NCI-H146 (cell line): ENCODE results near the gene ARFGEF3.
"Not testable (repeated sequence)": the region's sequence is repeated elsewhere in the genome, so short reads cannot be mapped to it uniquely, and the experiment has no call there.

Source experiments
- DNase-seq: peaks from one replicate; lab custom pipeline; 2025; lab: John Stamatoyannopoulos, UW

The ARFGEF3 gene

DNA sequence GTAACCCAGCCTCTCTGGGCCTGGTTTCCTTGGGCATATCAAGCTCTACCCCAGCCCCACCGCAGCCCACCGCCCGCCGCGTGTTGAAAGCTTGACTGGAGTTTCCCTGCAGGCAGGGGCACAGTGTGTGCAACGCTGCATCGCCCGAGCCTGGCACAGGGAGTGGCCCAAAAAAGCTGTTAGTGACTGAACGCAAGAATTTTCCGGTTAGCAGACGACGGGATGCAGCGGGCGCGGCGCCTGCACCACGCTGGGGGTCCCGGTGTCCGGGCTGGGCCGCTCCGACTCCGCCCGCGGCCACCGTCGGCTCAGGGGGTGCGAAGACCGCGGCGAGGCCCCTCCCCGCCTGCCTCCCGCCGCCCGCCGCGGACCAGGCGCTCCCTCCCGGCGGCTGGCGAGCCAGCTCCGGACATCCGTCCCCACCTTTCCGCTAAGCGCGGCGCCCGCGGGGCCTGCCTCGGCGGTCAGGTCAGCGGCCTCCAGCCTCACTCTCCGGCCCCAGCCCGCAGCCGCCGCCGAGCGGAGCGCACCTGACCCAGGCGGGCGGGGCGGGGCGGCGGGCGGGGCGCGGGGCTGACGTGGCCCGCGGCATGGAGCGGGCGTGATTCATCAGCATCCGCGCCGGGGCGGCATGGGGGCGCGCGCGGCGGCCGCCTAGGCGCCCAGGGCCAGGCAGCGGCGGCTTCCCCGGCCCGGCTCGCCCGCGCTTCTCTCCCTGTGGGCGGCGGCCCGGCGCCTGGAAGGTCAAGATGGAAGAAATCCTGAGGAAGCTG, at the start of gene ARFGEF3:
Gene ARFGEF3, plus strand, starts transcription at position 602 of the 773 bp plus-strand sequence. Its CDS starts 148 bp downstream, at position 750.
- DNase-seq: peak; percentile 93

DNA sequence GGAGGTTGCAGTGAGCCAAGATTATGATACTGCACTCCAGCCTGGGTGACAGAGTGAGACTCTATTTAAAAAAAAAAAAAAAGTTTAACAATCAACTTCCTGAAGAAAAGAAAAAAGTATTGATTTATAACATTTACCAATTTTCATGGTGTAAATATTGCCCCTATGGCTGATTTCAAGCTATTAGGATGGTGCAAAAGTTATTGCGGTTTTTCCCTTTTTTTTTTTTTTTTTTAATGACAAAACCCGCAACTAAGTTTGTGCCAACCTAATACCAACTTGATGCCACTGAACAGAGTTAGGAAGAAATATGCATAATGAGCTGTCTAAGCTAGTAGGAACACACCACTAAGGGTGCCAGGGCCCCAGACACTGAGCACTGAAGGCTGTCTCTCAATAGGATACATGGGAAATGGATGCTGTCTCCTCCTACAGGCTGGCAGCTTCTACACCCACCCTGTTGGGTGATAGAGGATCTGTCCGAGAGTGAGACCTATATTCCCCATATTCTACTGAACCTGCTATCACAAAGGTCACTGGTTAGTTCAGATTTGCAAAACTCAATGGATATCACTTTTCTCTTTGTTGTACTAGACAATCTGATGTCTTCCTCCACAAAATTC, 48.0 kb upstream of the ARFGEF3 start:
- DNase-seq: no peak

DNA sequence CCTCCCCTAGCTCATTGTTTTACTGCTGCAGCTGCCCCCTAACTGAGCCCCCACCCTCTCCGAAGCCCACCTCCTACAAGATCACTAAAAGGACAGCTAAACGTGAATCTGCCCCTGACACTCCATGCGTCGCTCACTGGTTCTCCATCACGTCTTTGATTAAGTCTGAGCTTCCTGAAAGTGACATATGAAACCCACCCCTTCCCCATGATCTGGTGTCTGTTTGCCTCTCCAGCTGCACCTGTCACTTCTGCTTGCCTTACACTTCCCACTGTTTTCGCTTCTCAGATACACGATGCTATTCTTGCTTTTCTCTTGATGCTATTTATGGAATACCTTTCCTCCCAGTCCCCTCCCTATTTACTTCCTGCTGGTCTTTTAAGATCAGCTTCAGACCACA, 46.5 kb upstream of the ARFGEF3 start:
- DNase-seq: peak; percentile 78

GRCh38 chr6:138115877-138116660, 45.7 kb upstream of the ARFGEF3 start:
- peak; percentile 88 for DNase-seq

DNA sequence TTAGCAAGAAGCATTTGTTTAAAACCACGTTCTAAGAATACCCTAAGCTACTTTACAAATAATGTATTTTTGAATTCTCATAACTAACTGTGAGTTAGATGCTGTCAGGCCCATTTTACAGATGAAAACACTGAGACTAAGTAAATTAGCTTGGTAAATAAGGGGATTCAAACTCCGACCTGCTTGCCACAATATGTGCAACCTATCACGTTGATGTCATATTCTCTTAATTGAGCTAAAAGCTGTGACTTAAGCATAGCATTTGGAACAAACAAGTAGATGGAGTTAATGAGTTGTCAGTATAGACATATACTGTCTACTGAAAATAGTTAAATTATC, 45.1 kb upstream of the ARFGEF3 start:
- DNase-seq: no peak

GRCh38 chr6:138117376-138117914, 44.3 kb upstream of the ARFGEF3 start:
- no peak for DNase-seq

- not testable (repeated sequence) for DNase-seq
Measured at GRCh38 chr6:138119229-138119628, 42.5 kb upstream of the ARFGEF3 start.

GRCh38 chr6:138119976-138120375, 41.8 kb upstream of the ARFGEF3 start:
- DNase-seq: no peak

- DNase-seq: no peak
Measured at GRCh38 chr6:138124096-138124495, 37.6 kb upstream of the ARFGEF3 start.

GRCh38 chr6:138128096-138128495, 33.6 kb upstream of the ARFGEF3 start:
- DNase-seq: no peak

GRCh38 chr6:138129190-138129589, 32.5 kb upstream of the ARFGEF3 start:
- peak; percentile 15 for DNase-seq

DNA sequence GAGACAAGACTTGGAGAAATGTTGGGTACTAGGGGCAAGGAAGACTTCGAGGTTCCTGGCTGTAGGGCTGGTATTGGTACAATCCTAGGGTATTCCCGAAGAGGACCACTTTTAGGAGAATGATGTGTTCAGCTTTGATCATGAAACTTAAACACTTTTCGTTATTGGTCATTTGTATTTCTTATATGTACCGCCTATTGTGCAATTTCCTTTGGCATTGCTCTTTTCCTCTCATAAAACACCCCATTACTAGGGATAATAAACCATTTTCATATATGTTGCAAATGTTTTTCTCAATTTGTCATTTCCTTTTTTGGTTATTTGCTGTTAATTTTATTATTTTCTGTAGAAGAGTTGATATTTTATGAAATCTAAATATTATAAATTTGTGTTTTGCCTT, 18.9 kb upstream of the ARFGEF3 start:
- DNase-seq: no peak

GRCh38 chr6:138145402-138145801, 16.3 kb upstream of the ARFGEF3 start:
- no peak for DNase-seq

DNA sequence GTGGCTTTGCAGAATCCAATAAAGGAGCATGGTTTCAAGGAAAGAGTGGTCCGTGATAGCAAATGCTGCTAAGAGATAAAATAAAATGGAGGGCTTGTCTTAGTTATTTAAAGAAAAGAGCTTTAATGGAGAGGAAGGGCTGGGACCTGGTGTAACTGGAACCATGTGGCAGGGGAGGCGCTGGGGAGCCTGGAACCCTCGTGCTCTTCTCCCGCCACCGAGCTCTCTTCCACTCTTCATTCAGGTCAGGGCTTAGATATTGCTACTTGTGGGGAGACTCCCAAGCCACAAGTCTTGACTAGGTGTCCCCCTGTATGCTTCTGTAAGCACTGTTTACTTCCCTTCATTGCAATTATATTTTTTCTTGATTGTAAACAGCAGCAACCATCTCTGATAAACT, 15.2 kb upstream of the ARFGEF3 start:
- DNase-seq: no peak

- no peak for DNase-seq
Measured at GRCh38 chr6:138155443-138155842, 6.3 kb upstream of the ARFGEF3 start.

- DNase-seq: no peak
Measured at GRCh38 chr6:138157986-138158638, 3.6 kb upstream of the ARFGEF3 start.

DNA sequence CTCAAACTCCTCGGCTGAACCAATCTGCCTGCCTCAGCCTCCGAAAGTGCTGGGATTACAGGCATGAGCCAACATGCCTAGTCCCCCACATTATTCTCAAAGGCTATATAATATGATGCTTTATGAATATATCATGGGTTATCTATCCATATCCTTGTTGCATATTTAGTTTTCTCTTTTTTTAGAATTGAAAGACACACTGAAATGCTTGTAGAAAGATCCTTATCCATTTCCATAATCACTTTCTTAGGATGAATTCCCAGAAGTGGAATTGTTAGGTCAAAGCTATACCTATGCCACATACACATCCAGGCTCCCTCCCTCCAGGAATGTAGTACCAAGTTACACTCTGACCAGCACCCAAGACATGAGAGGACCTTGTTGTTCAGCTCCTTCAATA, 2.5 kb upstream of the ARFGEF3 start:
- DNase-seq: no peak

DNA sequence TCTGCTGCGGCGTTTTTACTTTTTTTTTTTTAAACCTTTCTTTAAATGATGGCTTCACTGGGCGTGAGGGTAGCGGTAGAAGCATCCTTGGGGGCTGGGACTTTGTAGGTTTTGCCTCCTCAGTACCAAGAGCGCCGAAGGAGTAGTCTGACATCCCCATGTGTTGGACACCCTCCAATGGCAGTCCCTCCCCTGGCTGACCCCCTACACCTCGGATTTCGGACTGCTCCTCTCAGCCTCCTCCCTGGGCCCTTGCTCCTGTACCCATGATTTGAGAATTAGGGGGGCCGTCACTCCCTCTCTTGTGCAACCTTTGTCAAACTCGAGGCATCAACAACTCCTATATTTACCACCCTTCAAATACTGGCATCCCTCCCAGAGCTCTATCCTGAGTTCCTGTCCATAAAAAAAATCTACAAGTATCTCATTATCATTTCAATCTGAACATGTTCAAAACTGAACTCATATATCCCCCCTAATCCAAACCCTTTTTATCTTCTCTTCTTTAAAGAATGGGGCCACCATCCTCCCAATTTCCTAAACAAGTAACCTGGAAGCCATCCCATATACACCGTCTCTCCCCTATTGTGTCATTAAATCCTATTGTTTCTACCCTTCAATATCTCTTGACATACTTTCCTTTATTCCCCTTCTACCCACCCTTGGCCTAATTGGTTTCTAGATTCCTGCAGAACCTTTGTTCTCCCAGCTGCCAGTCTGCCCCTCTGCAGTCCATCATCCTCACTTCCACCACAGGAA, 1.2 kb upstream of the ARFGEF3 start:
- DNase-seq: peak; percentile 57

DNA sequence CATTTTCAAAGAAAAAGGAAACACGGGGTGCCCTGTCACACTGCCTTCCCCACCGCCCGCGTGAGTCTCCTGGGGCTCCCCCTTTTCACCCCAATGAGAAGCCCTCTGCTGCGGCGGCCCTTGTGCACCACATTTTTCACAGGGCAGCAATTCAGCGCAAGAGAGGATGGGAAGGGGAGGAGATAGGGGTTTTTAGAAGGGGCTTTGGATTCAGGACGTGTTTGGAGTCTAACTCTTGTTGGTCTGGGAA, 726 bp upstream of the ARFGEF3 start:
- DNase-seq: no peak

DNA sequence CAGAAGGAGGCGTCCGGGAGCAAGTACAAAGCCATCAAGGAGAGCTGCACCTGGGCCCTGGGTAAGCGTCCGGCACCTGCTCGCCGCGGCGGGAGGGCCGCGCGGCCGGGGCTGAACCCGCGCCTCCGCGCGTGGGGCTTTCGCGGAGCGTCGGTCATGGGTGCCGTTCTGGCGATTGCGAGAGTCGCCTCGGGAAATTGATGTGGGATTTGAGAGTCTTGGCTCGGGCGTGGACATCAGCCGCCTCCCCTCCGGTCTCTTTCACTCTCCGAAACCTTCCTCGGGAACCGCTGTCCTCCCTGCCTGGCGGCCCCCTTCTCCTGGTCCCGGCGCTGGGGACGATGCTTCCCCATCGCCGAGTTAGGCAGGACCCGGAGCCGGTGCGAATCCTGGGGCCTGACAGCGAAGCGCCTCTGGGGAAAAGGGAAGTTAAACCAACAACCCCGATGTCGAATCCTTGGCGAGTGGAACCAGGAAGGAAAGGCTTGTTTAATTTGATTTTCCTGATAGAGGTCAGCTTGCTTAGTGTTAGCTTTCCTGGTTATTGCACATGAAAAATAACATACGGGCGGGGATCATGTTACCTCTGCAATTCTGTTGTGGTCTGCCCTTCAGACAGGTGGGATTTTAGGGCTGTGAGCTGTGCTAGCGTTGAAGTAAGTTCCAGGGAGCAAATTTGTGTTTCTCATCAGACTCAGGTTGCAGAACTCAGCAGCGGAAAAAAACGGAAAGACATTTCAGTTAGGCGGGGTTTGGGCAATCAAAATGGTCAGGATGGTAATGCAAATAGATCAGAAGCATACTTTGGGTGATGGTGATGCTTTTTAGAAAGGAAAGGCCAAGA, 594 bp downstream of the ARFGEF3 start:
- DNase-seq: peak; percentile 72
